Fibroblast of upper back skin (primary cell): ENCODE results near the gene ATP6V1G2.
"Not testable (repeated sequence)": the region's sequence is repeated elsewhere in the genome, so short reads cannot be mapped to it uniquely, and the experiment has no call there.

Experiments used
- DNase-seq: peaks from one replicate; pipeline ENCODE4 v3.0.0-alpha.2; 2013

Gene ATP6V1G2

GRCh38 chr6:31546339-31546957 is at the start of gene ATP6V1G2:
Gene ATP6V1G2, minus strand, starts transcription at chr6:31546608. Its CDS starts 49 bp downstream, at chr6:31546559.
- DNase-seq = peak; percentile 93

DNA sequence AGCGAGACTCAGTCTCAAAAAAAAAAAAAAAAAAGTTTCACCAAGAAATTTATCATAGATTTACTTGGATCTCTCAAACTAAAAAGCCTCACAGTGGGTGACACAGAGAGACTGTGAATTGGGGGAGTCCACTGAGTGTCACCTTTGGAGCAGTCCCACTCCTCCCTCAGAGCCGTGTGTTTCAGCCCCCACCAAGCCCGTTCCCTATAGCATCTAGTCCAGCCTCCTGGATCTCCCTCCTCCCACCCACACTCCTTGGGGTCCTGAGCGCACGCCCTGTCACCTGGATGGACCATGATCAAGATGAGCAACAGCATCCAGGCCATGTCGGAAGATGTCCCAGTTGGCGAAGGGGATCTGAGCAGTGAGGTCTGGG is 46.0 kb upstream of the ATP6V1G2 start:
- no peak for DNase-seq

DNA sequence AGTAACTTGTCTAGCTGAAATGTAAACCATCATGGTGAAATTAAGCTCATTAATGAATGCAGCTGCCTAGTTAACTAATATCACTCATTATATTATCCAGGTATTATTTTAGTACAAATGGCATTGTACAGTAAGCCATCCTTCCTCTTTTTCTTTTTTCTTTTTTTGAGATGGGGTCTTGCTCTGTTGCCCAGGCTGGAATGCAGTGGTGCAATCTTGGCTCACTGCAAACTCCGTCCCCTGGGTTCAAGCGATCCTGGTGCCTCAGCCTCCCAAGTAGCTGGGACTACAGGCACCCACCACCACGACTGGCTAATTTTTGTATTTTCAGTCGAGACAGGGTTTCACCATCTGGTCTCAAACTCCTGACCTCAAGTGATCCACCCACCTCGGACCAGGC is 44.3 kb upstream of the ATP6V1G2 start:
- DNase-seq = not testable (repeated sequence)

GRCh38 chr6:31588871-31589650 is 42.7 kb upstream of the ATP6V1G2 start:
- DNase-seq = no peak

DNA sequence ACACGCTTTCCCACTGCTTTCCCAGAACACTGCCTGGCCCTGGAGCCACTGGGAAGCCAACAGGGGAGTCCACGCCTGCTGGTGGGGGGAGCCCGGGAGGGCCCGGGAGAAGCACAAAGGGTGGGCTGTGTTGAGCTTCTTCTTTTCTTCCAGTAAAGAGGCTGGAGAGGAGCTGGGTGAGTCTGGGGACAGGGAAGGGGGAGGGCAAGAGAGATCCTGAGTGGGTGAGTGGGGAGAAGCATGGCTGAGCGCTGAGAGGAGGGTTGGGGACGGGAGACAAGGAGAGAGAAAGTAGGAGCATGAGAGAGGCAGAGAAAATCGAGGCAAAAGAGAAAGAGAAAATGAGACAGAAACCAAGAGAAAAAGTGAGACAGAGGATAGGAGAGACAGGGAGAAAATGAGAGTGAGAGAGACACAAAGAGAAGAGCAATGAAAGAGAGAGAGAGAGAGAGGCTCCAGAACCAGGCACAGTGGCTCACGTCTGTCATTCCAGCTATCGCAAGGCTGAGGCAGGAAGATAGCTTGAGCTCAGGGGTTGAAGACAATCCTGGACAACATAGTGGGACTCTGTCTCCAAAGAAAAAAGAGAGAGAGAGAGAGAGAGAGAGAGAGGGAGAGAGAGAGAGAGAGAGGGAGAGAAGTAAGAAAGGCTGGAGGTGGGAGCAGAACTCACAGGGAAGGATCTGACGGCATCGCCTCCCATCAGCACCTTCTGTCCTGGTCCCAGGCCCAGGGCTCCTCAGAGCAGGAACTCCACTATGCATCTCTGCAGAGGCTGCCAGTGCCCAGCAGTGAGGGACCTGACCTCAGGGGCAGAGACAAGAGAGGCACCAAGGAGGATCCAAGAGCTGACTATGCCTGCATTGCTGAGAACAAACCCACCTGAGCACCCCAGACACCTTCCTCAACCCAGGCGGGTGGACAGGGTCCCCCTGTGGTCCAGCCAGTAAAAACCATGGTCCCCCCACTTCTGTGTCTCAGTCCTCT is 41.7 kb upstream of the ATP6V1G2 start:
- DNase-seq = no peak

GRCh38 chr6:31586599-31587281 is 40.3 kb upstream of the ATP6V1G2 start:
- no peak for DNase-seq

GRCh38 chr6:31586008-31586407 is 39.6 kb upstream of the ATP6V1G2 start, which contains the start of gene LST1:
Gene LST1, plus strand, starts transcription at chr6:31586277. Its CDS starts 1,023 bp downstream, at chr6:31587300.
- no peak for DNase-seq

DNA sequence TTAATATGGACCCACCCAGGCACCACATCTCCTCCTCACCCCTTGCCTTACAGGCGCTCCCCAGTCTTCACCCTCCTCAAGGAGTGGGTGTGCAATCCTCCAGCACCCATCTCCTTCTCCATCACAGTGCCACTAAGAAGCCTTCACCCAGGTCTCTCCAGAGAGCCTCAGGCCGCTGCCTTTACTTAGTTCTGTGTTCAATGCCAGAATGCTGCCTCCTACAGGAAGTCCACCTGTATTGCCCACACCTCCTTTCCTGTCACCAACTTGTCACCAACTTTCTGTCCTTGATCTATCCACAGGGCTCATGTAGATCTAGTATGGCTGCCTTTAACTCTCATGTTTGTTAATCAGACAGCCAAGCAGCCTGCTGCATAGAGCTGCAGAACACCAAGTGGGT is 39.1 kb upstream of the ATP6V1G2 start:
- no peak for DNase-seq

GRCh38 chr6:31582230-31582643 is 35.8 kb upstream of the ATP6V1G2 start, which contains the start of gene LTB:
Gene LTB, minus strand, starts transcription at chr6:31582424. Its CDS starts 7 bp downstream, at chr6:31582417.
- DNase-seq = no peak

GRCh38 chr6:31581434-31582229 is 35.2 kb upstream of the ATP6V1G2 start:
- no peak for DNase-seq

GRCh38 chr6:31580807-31581433 is 34.5 kb upstream of the ATP6V1G2 start:
- DNase-seq = peak; percentile 77

GRCh38 chr6:31580438-31580740 is 34.0 kb upstream of the ATP6V1G2 start:
- DNase-seq = no peak

DNA sequence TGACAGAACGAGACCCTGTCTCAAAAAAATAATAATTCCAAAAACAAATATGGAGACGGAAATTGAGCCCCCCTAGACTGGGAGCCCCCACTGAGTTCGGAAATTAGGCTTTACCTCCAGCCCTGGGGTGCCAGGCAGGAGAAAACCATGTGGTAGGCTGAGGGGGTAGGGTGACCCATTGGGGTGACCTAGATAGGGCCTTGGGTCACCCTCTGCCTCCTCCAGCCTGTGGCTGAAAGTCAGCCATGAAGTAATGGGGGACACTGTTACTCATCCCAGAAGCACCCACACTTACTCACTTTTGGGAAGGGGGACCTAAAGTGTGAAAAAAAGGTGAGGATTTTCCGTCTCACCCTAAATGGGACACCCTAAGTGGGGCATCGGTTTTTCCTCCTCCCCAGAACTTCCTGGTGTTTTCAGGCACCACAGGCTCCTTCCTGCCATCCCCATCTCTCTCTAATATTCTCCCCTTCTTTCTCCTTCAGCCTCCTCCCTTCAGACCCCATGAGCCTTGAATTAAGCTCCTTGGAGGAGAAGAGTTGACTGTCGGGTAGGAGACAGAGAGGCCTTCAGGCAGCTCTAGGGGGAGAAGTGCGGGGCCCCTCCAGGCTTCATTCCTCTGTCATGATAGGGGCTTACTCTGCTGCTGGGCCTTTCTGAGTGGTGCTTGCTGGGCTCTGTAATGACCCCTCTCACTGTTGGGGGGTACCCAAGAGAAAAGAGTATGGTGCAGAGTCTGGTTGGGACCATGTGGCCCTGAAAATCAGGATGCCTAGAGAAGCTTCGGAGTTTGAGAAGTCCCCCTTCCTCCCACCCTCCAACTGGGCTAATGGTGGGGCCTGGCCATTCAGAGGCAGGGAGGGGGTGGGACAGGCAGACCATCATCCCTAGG is 33.4 kb upstream of the ATP6V1G2 start:
- DNase-seq = no peak

- DNase-seq = no peak
Measured at GRCh38 chr6:31579119-31579505, 32.7 kb upstream of the ATP6V1G2 start.

GRCh38 chr6:31578184-31579118 is 32.0 kb upstream of the ATP6V1G2 start:
- no peak for DNase-seq

DNA sequence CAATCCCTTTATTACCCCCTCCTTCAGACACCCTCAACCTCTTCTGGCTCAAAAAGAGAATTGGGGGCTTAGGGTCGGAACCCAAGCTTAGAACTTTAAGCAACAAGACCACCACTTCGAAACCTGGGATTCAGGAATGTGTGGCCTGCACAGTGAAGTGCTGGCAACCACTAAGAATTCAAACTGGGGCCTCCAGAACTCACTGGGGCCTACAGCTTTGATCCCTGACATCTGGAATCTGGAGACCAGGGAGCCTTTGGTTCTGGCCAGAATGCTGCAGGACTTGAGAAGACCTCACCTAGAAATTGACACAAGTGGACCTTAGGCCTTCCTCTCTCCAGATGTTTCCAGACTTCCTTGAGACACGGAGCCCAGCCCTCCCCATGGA is 31.2 kb upstream of the ATP6V1G2 start:
- DNase-seq = no peak

DNA sequence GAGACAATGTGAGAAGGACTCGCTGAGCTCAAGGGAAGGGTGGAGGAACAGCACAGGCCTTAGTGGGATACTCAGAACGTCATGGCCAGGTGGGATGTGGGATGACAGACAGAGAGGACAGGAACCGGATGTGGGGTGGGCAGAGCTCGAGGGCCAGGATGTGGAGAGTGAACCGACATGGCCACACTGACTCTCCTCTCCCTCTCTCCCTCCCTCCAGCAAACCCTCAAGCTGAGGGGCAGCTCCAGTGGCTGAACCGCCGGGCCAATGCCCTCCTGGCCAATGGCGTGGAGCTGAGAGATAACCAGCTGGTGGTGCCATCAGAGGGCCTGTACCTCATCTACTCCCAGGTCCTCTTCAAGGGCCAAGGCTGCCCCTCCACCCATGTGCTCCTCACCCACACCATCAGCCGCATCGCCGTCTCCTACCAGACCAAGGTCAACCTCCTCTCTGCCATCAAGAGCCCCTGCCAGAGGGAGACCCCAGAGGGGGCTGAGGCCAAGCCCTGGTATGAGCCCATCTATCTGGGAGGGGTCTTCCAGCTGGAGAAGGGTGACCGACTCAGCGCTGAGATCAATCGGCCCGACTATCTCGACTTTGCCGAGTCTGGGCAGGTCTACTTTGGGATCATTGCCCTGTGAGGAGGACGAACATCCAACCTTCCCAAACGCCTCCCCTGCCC is 30.6 kb upstream of the ATP6V1G2 start:
- no peak for DNase-seq

- DNase-seq = no peak
Measured at GRCh38 chr6:31575952-31576685, 29.7 kb upstream of the ATP6V1G2 start.
